Endodermal cell (in vitro differentiated cells): ENCODE measurements around the gene DNMT3B. TPM values are rescaled to one million over a fixed set of nuclear protein-coding genes. Genes with fewer than 3 reads are reported as not detected.

Experiments used
- DNase-seq: peaks from one replicate; pipeline ENCODE4 v3.0.0-alpha.2; 2017
- H3K27ac ChIP-seq: 2 replicates; pipeline ENCODE4 v1.5.1; 2013; ENCODE audit warnings: mild to moderate bottlenecking, low read depth, low read length, moderate library complexity
- H3K27me3 ChIP-seq: 2 replicates; pipeline ENCODE4 v1.6.1; 2013; ENCODE audit warnings: mild to moderate bottlenecking, low read length, moderate library complexity; ENCODE audit not compliant: insufficient read depth, control insufficient read depth, poor library complexity, severe bottlenecking
- H3K36me3 ChIP-seq: 2 replicates; pipeline ENCODE4 v1.7.0; 2013; ENCODE audit warnings: mild to moderate bottlenecking, low read length, moderate library complexity; ENCODE audit not compliant: control insufficient read depth, insufficient read depth
- H3K4me1 ChIP-seq: one replicate; pipeline ENCODE4 v1.7.0; 2013; ENCODE audit warnings: low read length; ENCODE audit not compliant: control insufficient read depth, insufficient read depth
- H3K4me3 ChIP-seq: 2 replicates; pipeline ENCODE4 v1.5.1; 2013; ENCODE audit warnings: mild to moderate bottlenecking, low read length, moderate library complexity
- H3K9ac ChIP-seq: 2 replicates; pipeline ENCODE4 v1.6.1; 2013; ENCODE audit warnings: mild to moderate bottlenecking, low read length, moderate library complexity; ENCODE audit not compliant: poor library complexity, severe bottlenecking; ENCODE audit errors: extremely low read depth
- H3K9me3 ChIP-seq: 2 replicates; pipeline ENCODE4 v1.6.1; 2013; ENCODE audit warnings: mild to moderate bottlenecking, low read length, moderate library complexity; ENCODE audit not compliant: control insufficient read depth
- H3K27ac Mint-ChIP-seq: 2 replicates; pipeline ENCODE4 v1.8.0; 2020; ENCODE audit warnings: mixed read lengths
- H3K27me3 Mint-ChIP-seq: 2 replicates; pipeline ENCODE4 v1.8.0; 2021; ENCODE audit warnings: mild to moderate bottlenecking, mixed read lengths; ENCODE audit not compliant: insufficient read depth
- H3K36me3 Mint-ChIP-seq: 2 replicates; pipeline ENCODE4 v1.8.0; 2020; ENCODE audit warnings: low read depth, mixed read lengths
- H3K4me1 Mint-ChIP-seq: 2 replicates; pipeline ENCODE4 v1.8.0; 2020; ENCODE audit warnings: mixed read lengths
- H3K4me3 Mint-ChIP-seq: 2 replicates; pipeline ENCODE4 v1.8.0; 2020; ENCODE audit warnings: mild to moderate bottlenecking, moderate library complexity, mixed read lengths
- H3K9me3 Mint-ChIP-seq: 2 replicates; pipeline ENCODE4 v1.8.0; 2020; ENCODE audit warnings: mild to moderate bottlenecking, mixed read lengths
- WGBS, 2 experiments: methylation state at CpG; one replicate each; pipeline versions ENCODE4 v1.1.5 to v1.1.7; 2013; ENCODE audit warnings: missing lambda C conversion rate in 2 of 2, mixed read lengths in 1 of 2; ENCODE audit not compliant: insufficient coverage in 1 of 2, insufficient read length in 1 of 2; 5-methylcytosine and 5-hydroxymethylcytosine counted together
- total RNA-seq, 2 donors: library from RNA; stranded (reverse); fragmentation: NEBNext Ultra II Directional in 1 of 2; extraction: Animal tissue kit (Norgen Biotek cat#: 25700) in 1 of 2; gene quantifications; 2 replicates in 1 of 2; 3 replicates in 1 of 2; pipeline ENCODE4 v1.2.1, GENCODE V29; 2021
- TF ChIP-seq, protein P1 (sequence below): fragments of 200-600 bp; sonication (generic); conservative IDR thresholded peaks from 2 replicates; pipeline ENCODE4 v1.5.0; 2021; ENCODE audit warnings: antibody characterized with exemption, mild to moderate bottlenecking

Gene DNMT3B
- total RNA-seq, 2 donors from 2014 or later, result 82.1 to 283 TPM

DNA sequence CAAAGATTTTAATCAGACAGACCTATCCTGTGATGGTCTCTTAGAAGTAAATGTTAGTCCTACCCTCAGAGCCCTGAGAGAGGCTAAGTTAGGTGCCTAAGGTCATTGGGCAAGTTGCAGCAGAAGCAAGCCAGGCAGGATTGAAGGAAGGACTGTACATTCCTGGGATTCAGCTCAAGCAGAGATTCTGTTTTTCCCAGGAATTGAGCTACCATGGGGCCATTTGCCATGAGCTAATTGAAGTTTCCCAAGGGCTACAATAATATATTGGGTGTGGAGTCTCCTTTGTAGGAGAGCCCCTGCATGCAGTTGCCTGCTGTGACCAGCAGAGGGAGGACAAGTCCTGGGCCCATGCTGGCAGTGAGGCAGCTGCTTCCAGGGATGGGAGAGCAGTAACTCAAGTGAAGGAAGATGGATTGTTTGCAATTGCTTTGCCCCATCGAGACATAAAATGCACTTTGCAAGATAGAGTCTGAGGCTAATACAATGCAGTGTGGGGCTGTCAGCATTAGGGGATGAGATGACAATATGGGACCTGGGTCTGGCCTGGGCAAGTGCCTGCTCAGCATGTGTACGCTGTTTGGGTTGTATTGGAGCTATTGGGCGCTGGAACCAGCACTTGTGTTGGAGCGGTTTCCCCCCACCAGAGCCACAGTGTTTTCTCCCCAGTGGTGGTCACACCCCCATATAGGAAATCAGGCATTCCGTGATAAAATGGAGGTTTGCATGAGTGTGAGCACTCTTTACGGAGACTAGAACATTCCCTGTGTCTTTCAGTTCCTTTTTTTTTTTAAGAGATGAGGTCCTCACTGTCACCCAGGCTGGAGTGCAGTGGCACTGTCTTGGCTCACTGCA is 27.9 kb downstream of the DNMT3B start:
- Histone ChIP-seq H3K27ac (peak overlapping the region; percentile 41), H3K4me1 (no peaks in the 10 kb centered on the region), H3K36me3 (peaks cover 96% of the 10 kb centered on the region), H3K9ac (no peak overlapping the region), H3K4me3 (no peak overlapping the region), H3K9me3 (no peaks in the 10 kb centered on the region), H3K27me3 (no peaks in the 10 kb centered on the region)
- no peak overlapping the region for H3K4me3 Mint-ChIP-seq
- TF ChIP-seq, protein P1, sequence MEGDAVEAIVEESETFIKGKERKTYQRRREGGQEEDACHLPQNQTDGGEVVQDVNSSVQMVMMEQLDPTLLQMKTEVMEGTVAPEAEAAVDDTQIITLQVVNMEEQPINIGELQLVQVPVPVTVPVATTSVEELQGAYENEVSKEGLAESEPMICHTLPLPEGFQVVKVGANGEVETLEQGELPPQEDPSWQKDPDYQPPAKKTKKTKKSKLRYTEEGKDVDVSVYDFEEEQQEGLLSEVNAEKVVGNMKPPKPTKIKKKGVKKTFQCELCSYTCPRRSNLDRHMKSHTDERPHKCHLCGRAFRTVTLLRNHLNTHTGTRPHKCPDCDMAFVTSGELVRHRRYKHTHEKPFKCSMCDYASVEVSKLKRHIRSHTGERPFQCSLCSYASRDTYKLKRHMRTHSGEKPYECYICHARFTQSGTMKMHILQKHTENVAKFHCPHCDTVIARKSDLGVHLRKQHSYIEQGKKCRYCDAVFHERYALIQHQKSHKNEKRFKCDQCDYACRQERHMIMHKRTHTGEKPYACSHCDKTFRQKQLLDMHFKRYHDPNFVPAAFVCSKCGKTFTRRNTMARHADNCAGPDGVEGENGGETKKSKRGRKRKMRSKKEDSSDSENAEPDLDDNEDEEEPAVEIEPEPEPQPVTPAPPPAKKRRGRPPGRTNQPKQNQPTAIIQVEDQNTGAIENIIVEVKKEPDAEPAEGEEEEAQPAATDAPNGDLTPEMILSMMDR, result peak; percentile 100
- H3K9me3 Mint-ChIP-seq, result no peaks in the 10 kb centered on the region
- no peaks in the 10 kb centered on the region for H3K27me3 Mint-ChIP-seq
- WGBS, 2 experiments, result 78 to 81% methylated on average over 6 of the region's 6 CpGs
- DNase-seq, result peak; percentile 93
- peak overlapping the region; percentile 48 for H3K27ac Mint-ChIP-seq
- H3K4me1 Mint-ChIP-seq, result peaks cover 2% of the 10 kb centered on the region
- peaks cover 97% of the 10 kb centered on the region for H3K36me3 Mint-ChIP-seq

DNA sequence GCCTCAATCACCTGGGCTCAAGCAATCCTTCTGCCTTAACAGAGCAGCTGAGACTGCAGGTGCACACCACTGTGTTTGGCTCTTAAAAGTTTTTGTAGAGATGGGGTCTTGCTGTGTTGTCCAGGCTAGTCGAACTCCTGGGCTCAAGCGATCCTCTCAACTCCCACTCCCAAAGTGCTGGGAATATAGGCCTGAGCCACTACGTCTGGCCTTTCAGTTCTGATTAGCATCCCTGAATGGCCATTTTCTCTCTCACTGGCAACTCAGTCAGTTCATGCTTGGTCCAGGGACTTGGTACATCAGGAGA is 28.5 kb downstream of the DNMT3B start:
- Mint-ChIP-seq H3K4me1 (peaks cover 2% of the 10 kb centered on the region), H3K9me3 (no peaks in the 10 kb centered on the region), H3K27ac (peak overlapping the region; percentile 49), H3K36me3 (peaks cover 97% of the 10 kb centered on the region), H3K4me3 (no peak overlapping the region), H3K27me3 (no peaks in the 10 kb centered on the region)
- H3K9ac ChIP-seq, result no peak overlapping the region
- 98 to 100% methylated on average over 1 to 3 of the region's 3 CpGs for WGBS, 2 experiments
- H3K27ac ChIP-seq, result no peak overlapping the region
- no peak overlapping the region for H3K4me3 ChIP-seq
- TF ChIP-seq, protein P1, result no peak
- no peaks in the 10 kb centered on the region for H3K27me3 ChIP-seq
- H3K4me1 ChIP-seq, result no peaks in the 10 kb centered on the region
- DNase-seq, result no peak
- H3K9me3 ChIP-seq, result no peaks in the 10 kb centered on the region
- peaks cover 96% of the 10 kb centered on the region for H3K36me3 ChIP-seq

DNA sequence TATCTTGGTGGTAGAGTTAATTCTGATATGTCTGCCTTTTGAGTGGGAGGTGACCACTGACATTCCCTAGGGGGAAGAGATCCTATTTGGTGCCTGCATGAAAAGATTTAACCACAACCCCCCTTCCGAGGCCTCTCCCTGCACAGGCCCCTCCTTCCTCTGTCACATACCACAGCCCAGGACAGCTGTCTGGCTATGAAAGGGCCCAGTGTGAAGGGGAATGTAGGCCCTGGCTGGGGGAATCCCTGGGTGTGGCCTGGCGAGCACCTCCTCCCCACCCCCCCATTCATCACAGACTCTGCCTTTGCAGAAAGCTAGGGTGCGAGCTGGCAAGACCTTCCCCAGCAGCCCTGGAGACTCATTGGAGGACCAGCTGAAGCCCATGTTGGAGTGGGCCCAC is 30.1 kb downstream of the DNMT3B start:
- no peak for DNase-seq

More for the DNA sequence above, 30.1 kb downstream of the DNMT3B start:
- TF ChIP-seq, protein P1, result no peak
- peaks cover 98% of the 10 kb centered on the region for H3K36me3 ChIP-seq
- H3K9me3 ChIP-seq, result no peaks in the 10 kb centered on the region
- WGBS, 2 experiments, result 86% methylated on average over 2 of the region's 3 CpGs; no CpG with 5 or more reads in 1 of the 2 experiments
- no peaks in the 10 kb centered on the region for H3K27me3 ChIP-seq
- H3K9ac ChIP-seq, result no peak overlapping the region
- peak overlapping the region; percentile 11 for H3K27ac ChIP-seq
- Mint-ChIP-seq H3K27ac (peak overlapping the region; percentile 49), H3K9me3 (no peaks in the 10 kb centered on the region), H3K4me1 (peaks cover 2% of the 10 kb centered on the region), H3K36me3 (peaks cover 98% of the 10 kb centered on the region), H3K27me3 (no peaks in the 10 kb centered on the region), H3K4me3 (no peak overlapping the region)
- H3K4me3 ChIP-seq, result no peak overlapping the region
- H3K4me1 ChIP-seq, result no peaks in the 10 kb centered on the region
